Suprapubic skin (tissue), 4 donors: Measurements from ENCODE around the gene RIMBP2. TPM values are rescaled to one million over a fixed set of nuclear protein-coding genes. Genes with fewer than 3 reads are reported as not detected.

ENCODE experiments used
- DNase-seq, 2 donors: peaks; one replicate each; pipeline ENCODE4 v3.0.0-alpha.2; 2019; ENCODE audit warnings: low spot score in 2 of 2
- H3K27ac ChIP-seq: fragments of 200-600 bp; sonication (generic); one replicate; pipeline ENCODE4 v1.5.1; 2019
- H3K27me3 ChIP-seq: fragments of 200-600 bp; sonication (generic); one replicate; pipeline ENCODE4 v1.5.1; 2019
- H3K36me3 ChIP-seq: fragments of 200-600 bp; sonication (generic); one replicate; pipeline ENCODE4 v1.5.1; 2019
- H3K4me1 ChIP-seq: fragments of 200-600 bp; sonication (generic); one replicate; pipeline ENCODE4 v1.5.1; 2019
- H3K4me3 ChIP-seq: fragments of 200-600 bp; sonication (generic); one replicate; pipeline ENCODE4 v1.5.1; 2019; ENCODE audit warnings: mild to moderate bottlenecking
- H3K9me3 ChIP-seq: fragments of 200-600 bp; sonication (generic); one replicate; pipeline ENCODE4 v1.5.1; 2019
- CTCF ChIP-seq, 2 donors: fragments of 200-600 bp in 1 of 2; fragments of 450-650 bp in 1 of 2; sonication (generic) in 1 of 2; IDR thresholded peaks; one replicate each; pipeline ENCODE4 v1.5.1; 2016 to 2019; ENCODE audit warnings: antibody characterized with exemption in 2 of 2, mild to moderate bottlenecking in 1 of 2, moderate library complexity in 1 of 2
- EP300 ChIP-seq: sonication (generic); formaldehyde crosslinking; IDR thresholded peaks from one replicate; pipeline ENCODE4 v1.6.1; 2017; ENCODE audit warnings: antibody characterized with exemption
- POLR2A ChIP-seq, 2 donors: fragments of 450-650 bp; IDR thresholded peaks; one replicate each; pipeline ENCODE4 v1.6.1; 2017; ENCODE audit warnings: antibody characterized with exemption in 2 of 2, mild to moderate bottlenecking in 2 of 2, moderate library complexity in 2 of 2
- POLR2AphosphoS5 ChIP-seq, 3 donors: sonication (generic); formaldehyde crosslinking; IDR thresholded peaks; one replicate each; pipeline ENCODE4 v1.6.1; 2017; ENCODE audit warnings: antibody characterized with exemption in 3 of 3
- WGBS: methylation state at CpG from one replicate; pipeline ENCODE4 v1.1.5; 2018; 5-methylcytosine and 5-hydroxymethylcytosine counted together
- total RNA-seq, 4 donors: library from RNA; depleted of rRNA; stranded (reverse); fragments of >200 nt; gene quantifications; one replicate each; pipeline ENCODE4 v1.1.0, GENCODE V29; 2016

RIMBP2 gene
- total RNA-seq, 4 donors from 2014 or later = 2.1 to 21.8 (median 3.0) TPM

GRCh38 chr12:130537655-130538054 is 178.4 kb downstream of the RIMBP2 start:
- H3K4me3 ChIP-seq = no peak overlapping the region
- DNase-seq = no peak
- no peaks in the 10 kb centered on the region for H3K27me3 ChIP-seq
- H3K4me1 ChIP-seq = no peaks in the 10 kb centered on the region
- no peaks in the 10 kb centered on the region for H3K36me3 ChIP-seq
- H3K27ac ChIP-seq = no peak overlapping the region
- TF ChIP-seq CTCF (IDR thresholded peaks at IDR 0.05) (no peak), POLR2A (IDR thresholded peaks at IDR 0.05) (no peak), EP300 (no peak), POLR2AphosphoS5 (IDR thresholded peaks at IDR 0.05) (no peak)
- WGBS = 83% methylated on average over 3 of the region's 3 CpGs
- H3K9me3 ChIP-seq = no peaks in the 10 kb centered on the region

- H3K27me3 ChIP-seq = no peaks in the 10 kb centered on the region
- H3K4me3 ChIP-seq = no peak overlapping the region
- no peaks in the 10 kb centered on the region for H3K4me1 ChIP-seq
- WGBS = 54% methylated on average over 6 of the region's 6 CpGs
- DNase-seq = no peak
- H3K9me3 ChIP-seq = no peaks in the 10 kb centered on the region
- H3K27ac ChIP-seq = no peak overlapping the region
- no peaks in the 10 kb centered on the region for H3K36me3 ChIP-seq
- no peak for TF ChIP-seq POLR2A (IDR thresholded peaks at IDR 0.05)
- no peak for TF ChIP-seq POLR2AphosphoS5 (IDR thresholded peaks at IDR 0.05)
- no peak for TF ChIP-seq CTCF (IDR thresholded peaks at IDR 0.05)
- TF ChIP-seq EP300 = no peak
These were observed 179.0 kb downstream of the RIMBP2 start for GRCh38 chr12:130537051-130537450.

- H3K27me3 ChIP-seq = no peaks in the 10 kb centered on the region
- no peaks in the 10 kb centered on the region for H3K36me3 ChIP-seq
These were observed 185.7 kb downstream of the RIMBP2 start for GRCh38 chr12:130530429-130530828.

GRCh38 chr12:130529781-130530180 is 186.3 kb downstream of the RIMBP2 start:
- Histone ChIP-seq H3K27me3 (no peaks in the 10 kb centered on the region), H3K9me3 (no peaks in the 10 kb centered on the region), H3K27ac (no peak overlapping the region), H3K4me1 (no peaks in the 10 kb centered on the region), H3K4me3 (no peak overlapping the region), H3K36me3 (no peaks in the 10 kb centered on the region)
- DNase-seq = no peak
- 94% methylated on average over 4 of the region's 4 CpGs for WGBS
- TF ChIP-seq POLR2AphosphoS5 (IDR thresholded peaks at IDR 0.05) (no peak), POLR2A (IDR thresholded peaks at IDR 0.05) (no peak), EP300 (no peak), CTCF (IDR thresholded peaks at IDR 0.05) (no peak)

More at GRCh38 chr12:130530429-130530828, 185.7 kb downstream of the RIMBP2 start:
- TF ChIP-seq EP300 = no peak
- no peak for TF ChIP-seq CTCF (IDR thresholded peaks at IDR 0.05)
- no peak for TF ChIP-seq POLR2A (IDR thresholded peaks at IDR 0.05)
- TF ChIP-seq POLR2AphosphoS5 (IDR thresholded peaks at IDR 0.05) = no peak
- no peak for DNase-seq
- Histone ChIP-seq H3K4me1 (no peaks in the 10 kb centered on the region), H3K27ac (no peak overlapping the region), H3K4me3 (no peak overlapping the region), H3K9me3 (no peaks in the 10 kb centered on the region)

- Histone ChIP-seq H3K27me3 (no peaks in the 10 kb centered on the region), H3K4me3 (no peak overlapping the region), H3K36me3 (no peaks in the 10 kb centered on the region), H3K4me1 (no peaks in the 10 kb centered on the region), H3K27ac (no peak overlapping the region), H3K9me3 (no peaks in the 10 kb centered on the region)
- no peak for DNase-seq
- 70% methylated on average over 2 of the region's 2 CpGs for WGBS
- TF ChIP-seq POLR2A (IDR thresholded peaks at IDR 0.05) (no peak), POLR2AphosphoS5 (IDR thresholded peaks at IDR 0.05) (no peak), EP300 (no peak), CTCF (IDR thresholded peaks at IDR 0.05) (no peak)
These were observed 188.9 kb downstream of the RIMBP2 start for GRCh38 chr12:130527239-130527638.
